GM12892 (cell line): ENCODE data around the gene HTR6.

Experiments used
- DNase-seq: peaks from one replicate; pipeline ENCODE4 v3.0.0; 2011; ENCODE audit not compliant: insufficient read length
- FAIRE-seq: peaks from 2 replicates; lab custom pipeline; 2011; peaks lifted over from hg19 to GRCh38; lab: Jason Lieb, UNC
- POLR2A ChIP-seq: IDR thresholded peaks from 2 replicates; pipeline ENCODE4 v1.6.1; 2011; ENCODE audit warnings: low read depth, low read length, control low read depth
- POLR2AphosphoS5 ChIP-seq: IDR thresholded peaks from 2 replicates; pipeline ENCODE4 v1.6.1; 2011; ENCODE audit warnings: low read depth, low read length, control low read depth
- TAF1 ChIP-seq: IDR thresholded peaks from 2 replicates; pipeline ENCODE4 v1.6.1; 2011; ENCODE audit warnings: low read depth, mild to moderate bottlenecking, control low read depth, low read length, borderline replicate concordance

The HTR6 gene

GRCh38 chr1:19640363-19641316, 24.0 kb upstream of the HTR6 start:
- no peak for DNase-seq
- no peak for TF ChIP-seq TAF1
- no peak for TF ChIP-seq POLR2A
- TF ChIP-seq POLR2AphosphoS5 = no peak
- FAIRE-seq = no peak

DNA sequence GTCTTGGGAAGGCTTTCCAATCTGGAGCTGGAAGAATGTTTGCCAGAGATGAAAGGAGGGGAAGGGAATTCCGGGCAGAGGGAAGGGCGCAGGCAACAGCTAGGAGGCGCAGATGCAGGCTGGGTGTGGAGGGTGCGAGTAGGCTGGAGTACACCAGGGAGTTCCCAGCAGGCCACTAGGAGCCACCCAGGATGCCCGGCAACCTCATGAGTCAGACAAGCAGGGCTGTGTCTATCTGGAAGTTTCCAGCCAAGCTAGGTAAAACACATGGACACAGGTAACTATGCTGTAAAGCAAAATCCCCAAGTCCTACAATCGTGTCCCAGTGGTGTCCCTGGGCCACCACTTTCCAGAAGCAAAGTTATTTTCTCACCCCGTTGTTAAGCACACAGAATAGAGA, 21.6 kb upstream of the HTR6 start:
- FAIRE-seq (no peak), DNase-seq (no peak)
- TF ChIP-seq TAF1 (no peak), POLR2A (no peak), POLR2AphosphoS5 (no peak)

- DNase-seq (peak; percentile 62), FAIRE-seq (no peak)
- TF ChIP-seq TAF1 (no peak), POLR2A (no peak), POLR2AphosphoS5 (no peak)
Measured at GRCh38 chr1:19643602-19644394, 20.9 kb upstream of the HTR6 start, which contains the start of gene NBL1. Gene NBL1, plus strand, starts transcription at chr1:19644311. Its CDS starts 10,720 bp downstream, at chr1:19655031.

GRCh38 chr1:19644395-19644680, 20.3 kb upstream of the HTR6 start:
- DNase-seq = peak; percentile 52
- no peak for FAIRE-seq
- TF ChIP-seq POLR2A = no peak
- TF ChIP-seq TAF1 = no peak
- TF ChIP-seq POLR2AphosphoS5 = no peak

- FAIRE-seq (no peak), DNase-seq (peak; percentile 67)
- TF ChIP-seq TAF1 (no peak), POLR2A (no peak), POLR2AphosphoS5 (no peak)
Measured at GRCh38 chr1:19644681-19645410, 19.8 kb upstream of the HTR6 start.

GRCh38 chr1:19645411-19646251, 19.0 kb upstream of the HTR6 start:
- no peak for FAIRE-seq
- no peak for TF ChIP-seq TAF1
- no peak for TF ChIP-seq POLR2A
- TF ChIP-seq POLR2AphosphoS5 = no peak
- no peak for DNase-seq

GRCh38 chr1:19646377-19647319, 18.0 kb upstream of the HTR6 start:
- TF ChIP-seq POLR2A (no peak), POLR2AphosphoS5 (no peak), TAF1 (no peak)
- no peak for DNase-seq
- no peak for FAIRE-seq

DNA sequence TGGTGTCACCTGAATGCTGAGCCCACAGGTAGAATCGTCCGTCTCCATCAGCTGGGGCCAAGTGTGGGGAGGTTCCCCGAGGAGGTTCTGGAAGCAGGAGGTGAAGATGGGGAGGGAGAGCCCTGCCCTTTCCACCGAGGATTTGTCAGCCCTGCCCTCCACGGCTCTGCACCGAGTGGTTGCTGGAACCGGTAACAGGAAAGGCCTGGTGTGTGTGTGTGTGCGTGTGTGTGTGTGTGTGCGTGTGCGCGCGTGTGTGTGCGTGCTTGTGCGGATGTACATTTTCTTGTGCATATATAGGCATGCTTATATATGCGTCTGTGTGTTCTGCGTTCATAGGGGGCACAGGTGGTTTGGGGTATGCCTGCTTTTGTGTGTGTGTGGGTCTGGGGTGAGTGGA, 17.0 kb upstream of the HTR6 start:
- DNase-seq (no peak), FAIRE-seq (no peak)
- TF ChIP-seq POLR2AphosphoS5 = no peak
- no peak for TF ChIP-seq POLR2A
- no peak for TF ChIP-seq TAF1

DNA sequence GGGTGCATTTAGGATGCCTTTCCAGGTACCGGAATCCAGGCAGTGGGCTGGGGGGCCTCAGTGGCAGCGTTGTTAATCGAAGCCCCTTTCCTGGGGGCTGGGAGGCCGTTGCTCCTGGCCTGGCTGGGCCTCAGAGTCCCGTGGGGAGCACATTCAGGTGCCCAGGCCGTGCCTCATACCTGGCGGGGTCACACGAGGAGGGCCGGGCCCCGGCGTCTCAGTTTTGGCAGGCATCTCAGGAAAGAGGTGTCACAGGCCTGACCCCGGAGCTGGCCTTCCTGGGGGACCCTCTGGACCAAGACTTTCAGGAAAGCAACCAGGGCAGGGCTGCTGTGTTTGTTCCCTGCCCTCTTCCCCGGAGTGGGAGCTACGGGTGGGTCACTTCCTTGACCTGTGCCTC, 16.4 kb upstream of the HTR6 start:
- DNase-seq (no peak), FAIRE-seq (no peak)
- TF ChIP-seq TAF1 = no peak
- TF ChIP-seq POLR2A = no peak
- TF ChIP-seq POLR2AphosphoS5 = no peak
